ACC112 (cell line): ENCODE data around the gene MUC6.

Experiments
- H2AFZ ChIP-seq: fragments of 200-600 bp; sonication (generic); one replicate; pipeline ENCODE4 v1.6.0; 2017; ENCODE audit warnings: antibody characterized with exemption, low read length; ENCODE audit not compliant: unreplicated experiment
- H3K27ac ChIP-seq: fragments of 200-600 bp; sonication (generic); 2 replicates; pipeline ENCODE4 v1.5.1; 2014; ENCODE audit warnings: low read depth, mild to moderate bottlenecking, antibody characterized with exemption, low read length, moderate library complexity
- H3K27me3 ChIP-seq: fragments of 200-600 bp; sonication (generic); 2 replicates; pipeline ENCODE4 v1.6.1; 2014; ENCODE audit warnings: mild to moderate bottlenecking, antibody characterized with exemption, low read length, moderate library complexity, mixed read lengths; ENCODE audit not compliant: insufficient read depth
- H3K36me3 ChIP-seq: fragments of 200-600 bp; sonication (generic); 2 replicates; pipeline ENCODE4 v1.6.1; 2016; ENCODE audit warnings: mild to moderate bottlenecking, antibody characterized with exemption, low read length, moderate library complexity, mixed read lengths; ENCODE audit not compliant: insufficient read depth
- H3K4me1 ChIP-seq: fragments of 200-600 bp; sonication (generic); one replicate; pipeline ENCODE4 v1.6.1; 2016; ENCODE audit warnings: low read length, mixed read lengths; ENCODE audit not compliant: insufficient read depth, unreplicated experiment, control insufficient read depth
- H3K4me3 ChIP-seq: fragments of 200-600 bp; sonication (generic); 2 replicates; pipeline ENCODE4 v1.5.1; 2014; ENCODE audit warnings: mild to moderate bottlenecking, low read depth, low read length
- H3K79me2 ChIP-seq: fragments of 200-600 bp; sonication (generic); one replicate; pipeline ENCODE4 v1.6.0; 2016; ENCODE audit warnings: low read length; ENCODE audit not compliant: control insufficient read depth, unreplicated experiment, insufficient read depth

Gene MUC6

DNA sequence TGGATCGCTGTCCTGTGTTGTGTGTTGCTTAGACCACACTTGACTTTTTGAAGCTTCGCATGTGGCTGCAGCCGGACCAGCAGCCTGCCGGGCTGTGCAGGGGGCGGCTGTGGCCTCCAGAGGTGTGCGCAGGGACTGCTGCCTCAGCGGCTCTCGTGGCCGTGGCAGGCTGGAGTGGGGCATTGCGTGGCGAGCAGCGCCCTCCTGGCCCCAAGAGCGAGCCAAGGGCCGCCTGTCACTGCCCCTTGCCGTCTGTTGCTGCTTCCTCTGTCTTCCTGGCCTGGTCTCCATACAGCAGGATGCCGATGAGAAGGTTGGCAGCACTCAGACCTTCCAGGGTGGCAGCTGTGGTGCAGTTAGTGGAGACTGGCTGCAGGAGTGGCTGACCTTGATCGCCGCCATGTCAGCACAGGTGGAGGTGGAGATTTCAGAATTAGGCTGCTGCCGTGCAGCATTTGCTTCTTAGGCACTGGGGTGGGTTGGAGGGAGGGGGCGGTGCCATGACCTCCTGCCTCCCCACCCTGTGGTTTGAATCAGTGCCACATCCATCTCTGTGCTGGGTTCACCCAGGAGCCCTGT is 34.0 kb downstream of the MUC6 start:
- H3K79me2 ChIP-seq, result no peaks in the 10 kb centered on the region
- H3K4me1 ChIP-seq, result no peaks in the 10 kb centered on the region
- H3K36me3 ChIP-seq, result no peaks in the 10 kb centered on the region; the same call in 1 of the 2 replicates
- H3K27ac ChIP-seq, result no peak overlapping the region
- H2AFZ ChIP-seq, result no peak overlapping the region
- no peak overlapping the region for H3K4me3 ChIP-seq
- no peaks in the 10 kb centered on the region for H3K27me3 ChIP-seq

DNA sequence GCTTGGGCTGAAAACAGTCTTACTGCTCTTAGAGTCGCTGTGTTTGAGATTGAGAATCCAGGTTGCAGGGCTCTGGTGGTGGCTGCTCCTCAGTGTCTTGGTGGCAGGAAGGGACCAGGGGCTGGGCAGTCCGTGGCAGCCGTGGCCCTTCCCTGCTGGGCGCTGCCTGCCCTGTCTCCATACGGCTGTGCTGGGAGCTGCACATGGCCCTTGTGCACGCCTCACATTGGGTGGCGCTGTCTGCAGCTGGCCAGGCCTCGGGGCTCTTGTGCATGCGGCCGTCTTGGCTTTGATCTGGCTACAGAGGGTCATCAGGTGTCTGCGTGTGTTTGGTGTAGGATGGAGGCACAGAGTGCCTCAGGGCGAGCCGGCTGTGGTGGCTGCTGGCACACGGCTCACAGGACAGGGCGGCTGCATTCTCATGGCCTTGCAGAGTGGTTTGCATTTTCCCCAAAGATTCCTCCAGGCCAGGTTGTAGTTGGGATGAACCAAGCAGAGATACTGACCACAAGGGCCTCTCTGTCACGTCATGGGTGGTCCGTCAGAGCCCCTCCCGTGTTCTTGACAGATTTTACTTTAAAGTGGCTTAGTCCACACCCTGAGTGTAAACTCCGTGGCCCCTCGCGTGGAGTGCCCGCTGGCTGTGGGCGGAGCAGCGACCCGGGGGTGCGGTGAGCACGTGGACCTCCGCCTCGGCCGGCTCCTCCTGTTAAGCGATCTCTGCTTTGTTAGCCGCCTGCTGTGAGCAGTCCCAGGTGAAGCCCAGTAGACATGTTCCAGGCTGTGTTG is 34.7 kb downstream of the MUC6 start:
- H3K79me2 ChIP-seq, result no peaks in the 10 kb centered on the region
- H3K36me3 ChIP-seq, result no peaks in the 10 kb centered on the region; the same call in 1 of the 2 replicates
- no peak overlapping the region for H2AFZ ChIP-seq
- no peaks in the 10 kb centered on the region for H3K27me3 ChIP-seq
- no peaks in the 10 kb centered on the region for H3K4me1 ChIP-seq
- no peak overlapping the region for H3K27ac ChIP-seq
- no peak overlapping the region for H3K4me3 ChIP-seq

GRCh38 chr11:1000357-1001278 is 35.9 kb downstream of the MUC6 start:
- no peak overlapping the region for H3K4me3 ChIP-seq
- no peaks in the 10 kb centered on the region for H3K27me3 ChIP-seq
- H3K36me3 ChIP-seq, result no peaks in the 10 kb centered on the region; the same call in 1 of the 2 replicates
- H3K27ac ChIP-seq, result no peak overlapping the region
- no peak overlapping the region for H2AFZ ChIP-seq
- no peaks in the 10 kb centered on the region for H3K79me2 ChIP-seq
- H3K4me1 ChIP-seq, result no peaks in the 10 kb centered on the region

DNA sequence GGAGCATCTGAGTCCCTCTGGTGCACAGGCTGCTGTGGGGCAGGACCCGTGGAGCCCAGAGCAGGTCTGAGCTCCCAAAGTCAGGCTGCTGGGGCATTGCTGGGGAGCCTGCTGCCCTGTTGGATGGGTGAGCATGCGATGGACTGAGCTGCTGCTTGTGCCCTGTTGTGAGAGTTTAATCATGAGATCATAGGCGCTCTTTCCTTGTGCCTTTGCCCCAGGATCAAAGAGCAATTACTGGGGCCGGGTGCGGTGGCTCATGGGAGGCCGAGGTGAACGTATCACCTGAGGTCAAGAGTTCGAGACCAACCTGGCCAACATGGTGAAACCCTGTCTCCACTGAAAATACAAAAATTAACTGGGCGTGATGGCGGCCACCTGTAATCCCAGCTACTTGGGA is 37.5 kb downstream of the MUC6 start:
- H3K4me1 ChIP-seq, result no peaks in the 10 kb centered on the region
- no peaks in the 10 kb centered on the region for H3K27me3 ChIP-seq
- no peak overlapping the region for H2AFZ ChIP-seq
- H3K27ac ChIP-seq, result no peak overlapping the region
- H3K79me2 ChIP-seq, result no peaks in the 10 kb centered on the region
- H3K4me3 ChIP-seq, result no peak overlapping the region
- no peaks in the 10 kb centered on the region for H3K36me3 ChIP-seq

DNA sequence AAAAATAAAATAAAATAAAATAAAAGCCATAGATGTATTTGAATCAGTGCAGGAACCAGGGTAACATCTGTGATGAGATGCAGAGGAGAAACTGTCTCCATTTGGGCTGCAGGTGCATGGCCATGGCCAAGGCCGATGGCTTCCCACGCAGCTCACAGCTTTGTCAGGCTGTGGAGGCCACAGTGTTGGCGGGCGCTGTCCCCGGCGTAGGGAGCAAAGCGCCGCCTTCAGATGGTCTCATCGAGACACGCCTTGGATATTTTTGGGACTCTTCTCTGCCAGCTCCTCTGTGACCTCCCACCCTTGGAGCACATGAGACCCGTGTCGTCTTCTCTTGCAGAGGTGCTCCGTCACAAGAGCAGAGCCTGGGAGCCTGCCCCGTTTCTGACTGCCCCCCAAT is 38.6 kb downstream of the MUC6 start:
- no peaks in the 10 kb centered on the region for H3K36me3 ChIP-seq

DNA sequence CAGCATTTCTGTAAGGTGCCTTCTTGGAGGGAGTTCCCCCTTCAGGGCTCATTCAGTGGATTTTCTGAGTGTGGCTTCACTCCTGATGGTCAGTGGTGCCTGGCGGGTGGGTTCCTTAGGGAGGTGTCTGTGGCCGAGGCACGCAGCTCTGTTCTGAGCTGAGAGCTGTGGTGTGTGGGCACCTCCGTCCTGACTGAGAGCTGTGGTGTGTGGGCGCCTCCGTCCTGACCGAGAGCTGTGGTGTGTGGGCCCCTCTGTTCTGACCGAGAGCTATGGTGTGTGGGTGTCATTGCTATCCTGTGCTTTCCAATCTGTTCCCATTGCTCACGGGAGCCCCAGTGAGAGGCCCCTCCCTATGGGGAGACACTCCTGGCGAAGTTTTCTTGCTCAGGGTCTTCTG is 39.8 kb downstream of the MUC6 start:
- Histone ChIP-seq H3K27me3 (no peaks in the 10 kb centered on the region), H3K4me1 (no peaks in the 10 kb centered on the region), H3K36me3 (no peaks in the 10 kb centered on the region), H3K4me3 (no peak overlapping the region), H3K27ac (no peak overlapping the region), H2AFZ (no peak overlapping the region), H3K79me2 (no peaks in the 10 kb centered on the region)

More for the DNA sequence above, 38.6 kb downstream of the MUC6 start:
- Histone ChIP-seq H3K79me2 (no peaks in the 10 kb centered on the region), H3K27ac (no peak overlapping the region), H2AFZ (no peak overlapping the region), H3K27me3 (no peaks in the 10 kb centered on the region), H3K4me3 (no peak overlapping the region), H3K4me1 (no peaks in the 10 kb centered on the region)

- Histone ChIP-seq H2AFZ (no peak overlapping the region), H3K27ac (no peak overlapping the region), H3K36me3 (no peaks in the 10 kb centered on the region), H3K79me2 (no peaks in the 10 kb centered on the region), H3K4me1 (no peaks in the 10 kb centered on the region), H3K4me3 (no peak overlapping the region), H3K27me3 (no peaks in the 10 kb centered on the region)
These were observed 40.6 kb downstream of the MUC6 start for GRCh38 chr11:995752-996420.

GRCh38 chr11:995044-995751 is 41.3 kb downstream of the MUC6 start:
- Histone ChIP-seq H3K27me3 (no peaks in the 10 kb centered on the region), H3K36me3 (no peaks in the 10 kb centered on the region), H3K4me3 (no peak overlapping the region), H3K79me2 (no peaks in the 10 kb centered on the region), H3K4me1 (no peaks in the 10 kb centered on the region), H3K27ac (no peak overlapping the region), H2AFZ (no peak overlapping the region)

- no peak overlapping the region for H3K27ac ChIP-seq
- H3K79me2 ChIP-seq, result no peaks in the 10 kb centered on the region
- no peaks in the 10 kb centered on the region for H3K36me3 ChIP-seq
- H2AFZ ChIP-seq, result no peak overlapping the region
- no peak overlapping the region for H3K4me3 ChIP-seq
- H3K4me1 ChIP-seq, result no peaks in the 10 kb centered on the region
- H3K27me3 ChIP-seq, result no peaks in the 10 kb centered on the region
These were observed 42.8 kb downstream of the MUC6 start for GRCh38 chr11:993632-994167.
